WERI-Rb-1 (cell line): ENCODE measurements around the gene TRIL.

Experiments used
- DNase-seq: peaks from one replicate; pipeline ENCODE4 v3.0.0-alpha.2; 2020
- H3K27ac ChIP-seq: fragments of 250-450 bp; sonication (Bioruptor Pico); 2 replicates; pipeline ENCODE4 v1.5.1; 2020; ENCODE audit warnings: mild to moderate bottlenecking, moderate library complexity
- H3K27me3 ChIP-seq: fragments of 250-450 bp; sonication (Bioruptor Pico); 2 replicates; pipeline ENCODE4 v1.5.1; 2021; ENCODE audit warnings: mild to moderate bottlenecking, low read depth, moderate library complexity; ENCODE audit not compliant: insufficient read depth, severe bottlenecking
- H3K36me3 ChIP-seq: fragments of 250-450 bp; sonication (Bioruptor Pico); 2 replicates; pipeline ENCODE4 v1.5.1; 2020; ENCODE audit warnings: mild to moderate bottlenecking, moderate library complexity
- H3K4me3 ChIP-seq: 2 replicates; pipeline ENCODE4 v1.5.1; 2011; ENCODE audit warnings: low read depth, mild to moderate bottlenecking, control low read depth, low read length
- H3K9me3 ChIP-seq: fragments of 250-450 bp; sonication (Bioruptor Pico); 2 replicates; pipeline ENCODE4 v1.5.1; 2021; ENCODE audit warnings: mild to moderate bottlenecking, moderate library complexity; ENCODE audit not compliant: severe bottlenecking
- CTCF ChIP-seq: IDR thresholded peaks from 2 replicates; pipeline ENCODE4 v1.5.1; 2011; ENCODE audit warnings: low read depth, mild to moderate bottlenecking, control low read depth, inconsistent platforms, low read length

Gene TRIL

GRCh38 chr7:28981161-28981465 is 23.0 kb upstream of the TRIL start:
- Histone ChIP-seq H3K27me3 (peaks cover 48% of the 10 kb centered on the region), H3K4me3 (no peak overlapping the region), H3K36me3 (no peaks in the 10 kb centered on the region), H3K27ac (no peak overlapping the region), H3K9me3 (no peaks in the 10 kb centered on the region)
- no peak for DNase-seq
- TF ChIP-seq CTCF, result no peak

GRCh38 chr7:28980451-28981160 is 22.5 kb upstream of the TRIL start:
- DNase-seq, result no peak

GRCh38 chr7:28979776-28980175 is 21.6 kb upstream of the TRIL start:
- DNase-seq, result peak; percentile 75
- Histone ChIP-seq H3K27me3 (peaks cover 41% of the 10 kb centered on the region), H3K9me3 (no peaks in the 10 kb centered on the region), H3K36me3 (no peaks in the 10 kb centered on the region), H3K4me3 (no peak overlapping the region), H3K27ac (no peak overlapping the region)
- no peak for TF ChIP-seq CTCF

More at GRCh38 chr7:28980451-28981160, 22.5 kb upstream of the TRIL start:
- Histone ChIP-seq H3K9me3 (no peaks in the 10 kb centered on the region), H3K4me3 (no peak overlapping the region), H3K27ac (no peak overlapping the region), H3K36me3 (no peaks in the 10 kb centered on the region), H3K27me3 (peaks cover 48% of the 10 kb centered on the region)
- no peak for TF ChIP-seq CTCF

GRCh38 chr7:28977881-28978280 is 19.8 kb upstream of the TRIL start:
- Histone ChIP-seq H3K27ac (no peak overlapping the region), H3K9me3 (peaks cover 9% of the 10 kb centered on the region), H3K36me3 (no peaks in the 10 kb centered on the region), H3K4me3 (no peak overlapping the region), H3K27me3 (peaks cover 37% of the 10 kb centered on the region)
- TF ChIP-seq CTCF, result no peak
- DNase-seq, result no peak

GRCh38 chr7:28976022-28976421 is 17.9 kb upstream of the TRIL start:
- H3K27me3 ChIP-seq, result peaks cover 35% of the 10 kb centered on the region
- no peak for DNase-seq
- no peak overlapping the region for H3K27ac ChIP-seq
- peaks cover 20% of the 10 kb centered on the region for H3K9me3 ChIP-seq
- no peaks in the 10 kb centered on the region for H3K36me3 ChIP-seq
- no peak overlapping the region for H3K4me3 ChIP-seq
- no peak for TF ChIP-seq CTCF

- Histone ChIP-seq H3K9me3 (peaks cover 20% of the 10 kb centered on the region), H3K27me3 (peaks cover 23% of the 10 kb centered on the region), H3K36me3 (no peaks in the 10 kb centered on the region), H3K4me3 (no peak overlapping the region), H3K27ac (no peak overlapping the region)
- DNase-seq, result no peak
- TF ChIP-seq CTCF, result no peak
Observed at GRCh38 chr7:28973591-28973990, 15.5 kb upstream of the TRIL start.
